Activated CD4-positive, alpha-beta T cell treated with anti-CD3 and anti-CD28 coated beads for 36 hours (primary cell): ENCODE results near the gene GDPGP1. TPM values are rescaled to one million over a fixed set of nuclear protein-coding genes. Genes with fewer than 3 reads are reported as not detected.

Experiments
- ATAC-seq: fragments of 200-7000 bp; cut with Tn5 transposase; one replicate; pipeline ENCODE4 v1.10.0; 2021; ENCODE audit warnings: mild to moderate bottlenecking, moderate library complexity
- CTCF ChIA-PET: fragments of 350-600 bp; sonication (Branson Sonifier 250); formaldehyde crosslinking; loops from one replicate; lab custom pipeline; 2021; ENCODE audit warnings: antibody characterized with exemption; lab: Charles Lee
- POLR2A ChIA-PET: fragments of 350-600 bp; sonication (Branson Sonifier 250); formaldehyde crosslinking; loops from one replicate; lab custom pipeline; 2021; ENCODE audit warnings: antibody characterized with exemption, inconsistent platforms; lab: Charles Lee
- DNase-seq: peaks from one replicate; pipeline ENCODE4 v3.0.0-alpha.2; 2020
- H3K27ac Mint-ChIP-seq: one replicate; pipeline ENCODE4 v1.8.0; 2021; ENCODE audit warnings: mixed read lengths
- H3K27me3 Mint-ChIP-seq: one replicate; pipeline ENCODE4 v1.8.0; 2021; ENCODE audit warnings: mixed read lengths
- H3K36me3 Mint-ChIP-seq: one replicate; pipeline ENCODE4 v1.8.0; 2021; ENCODE audit warnings: low read depth, mixed read lengths
- H3K4me1 Mint-ChIP-seq: one replicate; pipeline ENCODE4 v1.8.0; 2021; ENCODE audit warnings: mixed read lengths
- H3K4me3 Mint-ChIP-seq: one replicate; pipeline ENCODE4 v1.8.0; 2021; ENCODE audit warnings: mild to moderate bottlenecking, moderate library complexity, mixed read lengths
- H3K9me3 Mint-ChIP-seq: one replicate; pipeline ENCODE4 v1.8.0; 2021; ENCODE audit warnings: low read depth, mixed read lengths
- intact Hi-C, 2 experiments: fragments of 100-400 bp; cut with DNase I in 1 of 2; cut with micrococcal nuclease in 1 of 2; formaldehyde crosslinking; loops; one replicate each; pipeline versions ENCODE4 v1.14.2 to v1.15.1; 2022 to 2024; cut with DNase I, micrococcal nuclease
- total RNA-seq, 2 experiments: library from RNA; stranded (reverse); gene quantifications; one replicate each; pipeline ENCODE4 v1.2.3, GENCODE V29; 2021

GDPGP1 gene
- total RNA-seq, 2 experiments from 2014 or later = 5.6 to 6.6 TPM

DNA sequence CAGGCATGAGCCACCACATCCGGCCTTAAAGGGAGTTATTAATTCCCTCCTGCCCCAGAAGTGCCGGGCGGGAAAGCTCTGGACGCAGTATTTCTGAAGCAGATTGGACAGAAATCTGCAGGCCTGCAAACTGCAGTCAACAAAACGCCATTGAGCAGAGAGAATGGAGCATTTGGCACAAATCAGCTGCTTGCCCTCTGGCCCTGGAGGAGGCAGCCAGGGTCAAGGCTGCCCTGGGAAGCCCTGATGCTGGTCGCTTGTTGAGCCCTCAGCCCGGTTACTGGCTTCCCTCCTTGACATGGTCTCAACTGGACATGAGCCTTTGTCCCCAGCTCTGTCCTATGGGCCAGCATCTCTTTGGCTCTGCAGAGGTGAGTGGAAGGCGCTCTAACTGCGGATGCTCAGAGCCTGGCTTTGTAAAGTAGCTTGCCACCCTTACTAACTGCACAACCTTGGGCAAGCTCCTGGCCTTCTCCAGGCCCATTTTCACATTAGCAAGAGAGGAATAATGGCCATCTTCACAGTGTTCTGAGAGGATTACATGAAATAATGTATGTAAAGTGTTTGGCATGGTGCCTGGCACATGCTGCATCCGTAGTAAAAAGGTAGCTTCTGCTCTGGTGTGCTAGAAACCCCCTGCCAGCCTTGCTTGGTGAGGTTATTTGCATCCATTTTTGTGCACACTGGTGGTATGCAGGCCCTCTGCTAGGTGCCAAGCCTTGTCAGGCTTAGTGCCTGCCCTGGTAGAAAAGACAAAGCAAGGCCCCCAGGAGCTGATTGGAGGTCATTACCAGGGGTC is 28.8 kb upstream of the GDPGP1 start:
- intact Hi-C loops = no loop called here
- DNase-seq = no peak
- no peaks in the 10 kb centered on the region for H3K9me3 Mint-ChIP-seq
- ChIA-PET POLR2A (interaction anchor here (0.6 kb wide), 1 partner anchor 102 kb away, joined by 3 read pairs; no protein-coding TSS in a partner anchor), CTCF (interaction anchor here (1.0 to 1.7 kb wide), 3 partner anchors 12 to 157 kb away, joined by 3 read pairs; no protein-coding TSS in a partner anchor)
- ATAC-seq = no peak
- H3K4me1 Mint-ChIP-seq = peaks cover 30% of the 10 kb centered on the region
- no peak overlapping the region for H3K4me3 Mint-ChIP-seq
- no peak overlapping the region for H3K27ac Mint-ChIP-seq
- no peaks in the 10 kb centered on the region for H3K27me3 Mint-ChIP-seq
- H3K36me3 Mint-ChIP-seq = peaks cover 3% of the 10 kb centered on the region

DNA sequence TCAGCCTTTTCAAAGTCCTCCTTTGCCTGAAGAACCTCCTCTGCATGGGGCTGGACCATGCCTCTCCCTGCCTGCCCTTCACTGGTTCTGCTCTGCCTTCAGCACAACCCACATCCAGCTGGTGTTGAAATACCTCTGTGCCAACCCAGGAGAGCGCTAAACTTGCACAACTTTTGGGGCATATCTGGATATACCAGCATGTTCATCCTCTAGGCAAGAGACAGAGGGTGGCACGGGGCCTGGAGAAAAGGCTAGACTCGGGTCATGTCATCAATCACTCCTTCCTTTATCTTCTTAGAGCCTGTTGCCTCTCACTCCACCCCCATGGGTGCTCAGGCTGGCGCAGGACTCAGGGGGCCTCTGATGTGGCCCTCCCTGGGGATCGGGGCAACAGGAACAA is 28.1 kb upstream of the GDPGP1 start:
- DNase-seq = no peak
- POLR2A ChIA-PET = no interaction called here
- H3K4me3 Mint-ChIP-seq = no peak overlapping the region
- peaks cover 33% of the 10 kb centered on the region for H3K4me1 Mint-ChIP-seq
- H3K9me3 Mint-ChIP-seq = no peaks in the 10 kb centered on the region
- H3K27ac Mint-ChIP-seq = no peak overlapping the region
- no peaks in the 10 kb centered on the region for H3K27me3 Mint-ChIP-seq
- ATAC-seq = no peak
- CTCF ChIA-PET = interaction anchor here (1.0 to 1.7 kb wide), 2 partner anchors 13 to 156 kb away, joined by 3 read pairs; no protein-coding TSS in a partner anchor
- H3K36me3 Mint-ChIP-seq = peaks cover 3% of the 10 kb centered on the region
- intact Hi-C loops = no loop called here

DNA sequence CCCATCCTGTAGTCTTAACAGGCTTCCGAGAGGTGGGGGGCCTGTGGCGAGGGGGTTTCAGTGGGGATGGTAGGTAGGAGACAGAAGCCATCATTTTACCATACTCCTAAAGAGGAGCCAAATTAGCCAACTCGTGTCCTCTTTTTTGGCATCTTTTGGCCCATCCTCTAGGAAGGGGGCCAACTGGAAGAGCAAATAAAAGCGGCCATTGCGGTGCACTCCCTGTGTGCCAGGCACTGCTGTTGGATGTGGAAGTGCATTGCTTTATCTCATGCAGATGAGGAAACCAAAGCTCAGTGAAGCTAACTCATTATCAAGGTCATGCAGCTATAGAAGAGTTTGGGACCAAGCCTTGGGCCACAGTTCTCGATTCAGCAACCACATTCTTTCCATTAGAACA is 26.8 kb upstream of the GDPGP1 start:
- CTCF ChIA-PET = no interaction called here
- H3K4me3 Mint-ChIP-seq = no peak overlapping the region
- H3K9me3 Mint-ChIP-seq = no peaks in the 10 kb centered on the region
- POLR2A ChIA-PET = no interaction called here
- H3K4me1 Mint-ChIP-seq = peaks cover 33% of the 10 kb centered on the region
- peaks cover 3% of the 10 kb centered on the region for H3K36me3 Mint-ChIP-seq
- no peak for DNase-seq
- intact Hi-C loops = no loop called here
- no peaks in the 10 kb centered on the region for H3K27me3 Mint-ChIP-seq
- no peak for ATAC-seq
- H3K27ac Mint-ChIP-seq = no peak overlapping the region

DNA sequence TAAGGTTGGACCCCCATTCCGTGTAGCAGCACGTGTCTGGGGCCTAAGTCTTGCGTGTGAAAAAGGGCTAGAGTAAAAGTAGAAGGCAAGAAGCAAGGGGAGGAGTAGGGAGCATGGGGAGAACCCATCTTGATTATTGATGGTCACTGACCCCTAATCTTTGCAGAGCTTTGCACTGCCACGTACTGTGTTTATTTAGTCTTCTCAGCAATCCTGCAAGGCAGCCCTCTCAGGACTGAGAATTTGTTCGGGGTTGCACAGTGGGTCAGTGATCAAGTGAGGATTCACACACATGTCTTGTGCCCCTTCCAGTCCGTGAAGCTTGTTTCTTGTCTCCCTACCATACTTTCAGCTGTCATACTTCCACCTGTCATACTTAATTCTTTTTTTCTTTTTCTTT is 25.7 kb upstream of the GDPGP1 start:
- ChIA-PET CTCF (no interaction called here), POLR2A (interaction anchor here (1.4 kb wide), 1 partner anchor 25 kb away, joined by 4 read pairs; the partner anchor contains the start of genes CIB1 and GDPGP1)
- no peaks in the 10 kb centered on the region for H3K9me3 Mint-ChIP-seq
- no peak overlapping the region for H3K4me3 Mint-ChIP-seq
- no peak for ATAC-seq
- peaks cover 31% of the 10 kb centered on the region for H3K4me1 Mint-ChIP-seq
- H3K36me3 Mint-ChIP-seq = peaks cover 3% of the 10 kb centered on the region
- intact Hi-C loops = no loop called here
- no peak overlapping the region for H3K27ac Mint-ChIP-seq
- H3K27me3 Mint-ChIP-seq = no peaks in the 10 kb centered on the region
- no peak for DNase-seq

DNA sequence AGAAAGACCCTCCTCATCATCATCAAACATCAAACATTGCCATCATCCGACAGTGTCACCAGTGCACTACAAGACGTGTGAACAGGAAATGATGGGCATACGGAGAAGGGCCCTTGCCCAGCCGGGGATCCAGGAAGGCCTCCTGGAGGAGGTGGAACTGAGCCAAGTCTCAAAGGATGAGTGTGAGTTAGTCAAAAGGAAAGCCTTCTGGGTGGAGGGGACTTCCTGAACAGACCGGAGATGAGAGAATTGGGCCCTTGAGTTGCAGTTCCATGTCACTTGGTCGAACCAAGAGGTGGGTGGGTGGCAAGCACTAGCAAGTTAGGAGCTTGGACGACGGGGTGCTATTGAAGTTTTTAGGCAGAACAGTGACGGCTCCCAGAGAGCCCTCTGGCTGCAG is 24.4 kb upstream of the GDPGP1 start:
- ATAC-seq (peak; percentile 85), DNase-seq (peak; percentile 59)
- no peaks in the 10 kb centered on the region for H3K27me3 Mint-ChIP-seq
- H3K27ac Mint-ChIP-seq = peak overlapping the region; percentile 73
- peaks cover 3% of the 10 kb centered on the region for H3K36me3 Mint-ChIP-seq
- intact Hi-C loops = no loop called here
- ChIA-PET CTCF (interaction anchor here (1.0 to 1.3 kb wide), 2 partner anchors 92 to 335 kb away, joined by 3 to 4 read pairs; no protein-coding TSS in a partner anchor), POLR2A (no interaction called here)
- no peaks in the 10 kb centered on the region for H3K9me3 Mint-ChIP-seq
- no peak overlapping the region for H3K4me3 Mint-ChIP-seq
- peaks cover 31% of the 10 kb centered on the region for H3K4me1 Mint-ChIP-seq

DNA sequence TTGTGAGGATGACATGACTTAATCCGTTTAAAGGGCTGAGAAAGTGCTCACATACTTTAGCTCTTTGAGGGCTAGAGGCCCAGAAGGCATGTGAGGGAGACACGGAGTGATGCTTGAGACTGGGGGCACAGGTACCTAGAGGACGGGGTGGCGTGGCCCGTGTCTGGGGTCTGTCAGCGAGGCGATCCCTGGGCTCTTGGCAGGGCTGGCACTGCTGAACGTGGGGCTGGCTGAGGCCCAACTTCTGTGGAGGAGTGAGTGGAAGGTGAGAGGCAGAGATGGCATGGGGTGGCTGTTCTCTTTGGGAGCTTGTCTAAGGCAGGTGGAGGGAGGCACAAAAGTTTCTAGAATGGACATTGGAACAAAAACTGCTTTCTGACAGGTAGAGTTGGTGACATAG is 23.4 kb upstream of the GDPGP1 start:
- Mint-ChIP-seq H3K9me3 (no peaks in the 10 kb centered on the region), H3K27me3 (no peaks in the 10 kb centered on the region), H3K4me3 (no peak overlapping the region), H3K27ac (no peak overlapping the region), H3K36me3 (peaks cover 3% of the 10 kb centered on the region), H3K4me1 (peaks cover 33% of the 10 kb centered on the region)
- intact Hi-C loops = no loop called here
- ChIA-PET POLR2A (no interaction called here), CTCF (no interaction called here)
- ATAC-seq (no peak), DNase-seq (no peak)

DNA sequence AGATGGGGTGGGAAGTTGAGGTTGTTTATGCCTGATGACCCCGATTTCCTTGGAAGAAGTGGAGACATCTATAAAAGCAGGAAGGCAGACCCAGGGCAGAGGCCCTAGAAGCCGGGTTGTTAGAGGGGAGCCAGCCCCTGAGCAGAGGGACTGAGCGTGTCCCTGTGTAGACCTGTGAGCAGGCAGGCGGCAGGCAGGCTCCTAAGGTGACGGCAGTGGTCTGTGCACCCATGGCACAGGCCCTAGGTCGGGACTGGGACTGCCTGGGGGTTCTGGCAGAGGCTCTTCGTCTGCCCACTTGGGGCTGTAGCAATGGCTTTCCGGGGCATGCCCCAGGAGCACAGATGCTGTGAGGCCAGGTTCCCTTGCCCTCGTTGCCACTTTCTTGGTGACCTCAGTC is 23.0 kb upstream of the GDPGP1 start:
- Mint-ChIP-seq H3K27me3 (no peaks in the 10 kb centered on the region), H3K27ac (no peak overlapping the region), H3K4me1 (peaks cover 33% of the 10 kb centered on the region), H3K36me3 (peaks cover 3% of the 10 kb centered on the region), H3K9me3 (no peaks in the 10 kb centered on the region), H3K4me3 (no peak overlapping the region)
- CTCF ChIA-PET = no interaction called here
- DNase-seq (no peak), ATAC-seq (no peak)
- POLR2A ChIA-PET = no interaction called here
- intact Hi-C loops = no loop called here

DNA sequence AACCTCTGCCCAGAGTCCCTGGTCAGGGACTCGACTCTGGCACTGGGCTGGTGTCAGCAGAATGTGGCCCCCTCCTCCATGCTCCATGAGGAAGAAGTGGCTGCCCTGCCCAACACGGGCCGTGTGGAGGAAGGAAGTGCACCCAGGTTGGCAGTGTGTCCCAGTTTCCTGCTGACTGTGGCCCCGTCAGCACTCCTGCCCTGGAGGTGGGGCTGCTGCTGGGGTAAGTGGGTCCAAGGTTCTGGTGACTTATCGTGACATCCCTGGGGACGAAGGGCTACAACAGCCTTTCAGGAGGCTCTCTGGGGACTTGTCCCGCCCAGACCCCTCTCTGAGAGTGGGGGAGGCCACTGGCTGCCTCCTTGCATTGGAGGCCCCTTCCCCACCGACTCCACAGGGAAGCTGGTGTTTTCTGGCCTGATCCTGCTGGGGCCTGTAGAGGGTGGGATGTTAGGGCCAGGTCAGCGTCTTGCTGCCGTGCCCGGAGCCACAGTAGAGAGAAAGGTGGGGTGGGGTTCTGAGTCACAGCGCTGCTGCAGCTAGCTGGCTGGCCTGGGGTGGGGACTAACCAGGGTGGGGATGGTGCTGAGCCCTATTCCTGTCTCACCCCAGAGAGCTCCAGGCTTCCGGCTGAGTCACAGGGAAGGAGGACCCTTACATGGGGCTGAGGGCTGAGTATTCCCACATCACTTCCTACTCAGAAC is 22.4 kb upstream of the GDPGP1 start:
- peaks cover 3% of the 10 kb centered on the region for H3K36me3 Mint-ChIP-seq
- CTCF ChIA-PET = no interaction called here
- peaks cover 31% of the 10 kb centered on the region for H3K4me1 Mint-ChIP-seq
- POLR2A ChIA-PET = no interaction called here
- H3K27ac Mint-ChIP-seq = no peak overlapping the region
- DNase-seq (no peak), ATAC-seq (no peak)
- intact Hi-C loops = no loop called here
- H3K4me3 Mint-ChIP-seq = no peak overlapping the region
- no peaks in the 10 kb centered on the region for H3K9me3 Mint-ChIP-seq
- H3K27me3 Mint-ChIP-seq = no peaks in the 10 kb centered on the region

DNA sequence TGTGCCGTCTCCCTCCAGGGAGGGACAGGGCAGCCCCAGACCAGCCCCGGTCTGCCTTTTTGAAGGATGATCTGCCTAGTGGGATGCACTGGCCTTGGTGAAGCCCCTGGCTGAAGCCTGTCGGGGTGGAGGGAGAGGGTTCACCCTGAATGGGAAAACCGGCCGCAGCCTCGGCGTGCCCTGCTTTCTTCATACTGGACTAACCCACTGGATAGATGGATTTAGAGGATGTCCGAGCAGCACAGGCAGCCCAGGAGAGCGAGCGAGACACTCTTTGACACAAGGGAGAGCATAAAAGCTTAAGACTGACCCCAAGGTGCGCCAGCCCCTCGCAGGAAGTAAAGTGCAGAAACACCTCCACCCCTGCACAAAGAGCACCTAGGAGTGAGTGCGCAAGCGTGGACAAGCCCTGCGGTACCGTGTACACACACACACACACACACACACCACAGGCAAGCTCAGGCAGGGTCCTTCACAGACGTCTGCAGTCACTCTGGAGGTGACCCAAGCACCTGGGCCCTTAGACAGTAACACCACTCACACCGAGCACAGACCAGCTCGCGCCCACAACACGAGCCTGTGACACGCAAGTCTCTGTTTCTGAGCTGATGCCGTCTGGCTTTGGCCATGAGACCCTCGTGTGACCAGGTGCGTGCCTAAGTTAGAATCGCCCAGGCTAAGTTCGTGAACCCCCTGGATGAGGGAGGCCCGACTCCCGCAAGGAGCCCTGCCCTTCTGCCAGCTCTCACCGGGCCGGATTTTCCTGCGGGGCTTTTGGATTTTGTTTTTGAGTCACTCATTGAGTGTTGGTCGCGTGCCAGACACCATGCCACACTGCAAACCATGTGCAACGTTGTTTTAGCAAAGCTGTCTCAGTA is 21.5 kb upstream of the GDPGP1 start:
- no peak overlapping the region for H3K4me3 Mint-ChIP-seq
- H3K36me3 Mint-ChIP-seq = peaks cover 3% of the 10 kb centered on the region

DNA sequence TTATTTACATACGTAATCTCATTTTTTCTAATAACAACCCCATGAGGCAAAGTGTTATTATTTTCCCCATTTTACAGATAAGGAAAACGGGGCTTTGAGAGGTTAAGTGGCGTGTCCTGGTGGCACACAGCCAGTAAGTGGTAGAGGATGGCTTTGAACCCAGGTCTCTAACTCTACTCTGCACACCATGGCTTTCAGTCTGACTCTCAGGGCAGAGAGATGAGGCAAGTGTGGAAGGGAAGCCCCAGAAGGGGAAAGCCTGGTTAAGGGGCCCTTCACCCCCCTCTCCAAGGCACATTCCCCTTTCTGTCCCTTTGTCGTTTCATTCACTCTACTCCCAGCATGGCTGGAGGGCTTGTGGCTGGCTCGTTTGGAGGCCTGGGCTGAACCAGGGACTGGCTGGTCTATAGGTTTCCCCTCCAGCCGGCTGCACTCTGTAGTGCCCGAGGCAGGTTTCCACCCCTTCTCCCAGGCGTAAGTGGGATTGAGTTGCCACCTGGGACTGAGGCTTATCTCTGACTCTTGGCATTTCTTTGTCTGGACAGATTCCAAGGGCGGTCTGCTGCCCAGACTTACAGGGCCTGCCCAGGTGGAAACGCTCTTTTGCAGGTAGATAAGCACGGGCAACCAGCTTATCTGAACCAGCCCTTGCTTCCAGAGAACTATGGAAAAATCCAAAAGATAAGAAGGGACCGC is 20.7 kb upstream of the GDPGP1 start:
- no peaks in the 10 kb centered on the region for H3K27me3 Mint-ChIP-seq
- no peak for DNase-seq
- no peak overlapping the region for H3K4me3 Mint-ChIP-seq
- intact Hi-C loops = no loop called here
- POLR2A ChIA-PET = interaction anchor here (1.1 kb wide), 1 partner anchor 19 kb away, joined by 6 read pairs; no protein-coding TSS in a partner anchor
- peak; percentile 42 for ATAC-seq
- no peaks in the 10 kb centered on the region for H3K9me3 Mint-ChIP-seq
- H3K27ac Mint-ChIP-seq = no peak overlapping the region
- peaks cover 26% of the 10 kb centered on the region for H3K4me1 Mint-ChIP-seq
- H3K36me3 Mint-ChIP-seq = peaks cover 3% of the 10 kb centered on the region
- CTCF ChIA-PET = no interaction called here

More for the DNA sequence above, 21.5 kb upstream of the GDPGP1 start:
- peaks cover 26% of the 10 kb centered on the region for H3K4me1 Mint-ChIP-seq
- intact Hi-C loops = no loop called here
- DNase-seq = no peak
- POLR2A ChIA-PET = no interaction called here
- no peaks in the 10 kb centered on the region for H3K9me3 Mint-ChIP-seq
- H3K27ac Mint-ChIP-seq = no peak overlapping the region
- no peaks in the 10 kb centered on the region for H3K27me3 Mint-ChIP-seq
- CTCF ChIA-PET = no interaction called here
- no peak for ATAC-seq
